Keratinocyte (primary cell): ENCODE results near the gene TMEM245. TPM values are rescaled to one million over a fixed set of nuclear protein-coding genes. Genes with fewer than 3 reads are reported as not detected.

Source experiments
- DNase-seq: peaks from one replicate; pipeline ENCODE4 v3.0.0-alpha.2; 2011; ENCODE audit warnings: low read depth, missing footprints, low spot score
- FAIRE-seq: peaks from 2 replicates; lab custom pipeline; 2011; peaks lifted over from hg19 to GRCh38; lab: Jason Lieb, UNC
- H2AFZ ChIP-seq: 2 replicates; pipeline ENCODE4 v1.6.0; 2012; ENCODE audit warnings: low read length, control low read depth, inconsistent platforms; ENCODE audit not compliant: control insufficient read depth
- H3K27ac ChIP-seq: 2 replicates; pipeline ENCODE4 v1.5.1; 2011; ENCODE audit warnings: low read length; ENCODE audit not compliant: control insufficient read depth, insufficient read depth
- H3K27me3 ChIP-seq: 3 replicates; pipeline ENCODE4 v1.6.0; 2011; ENCODE audit warnings: low read length; ENCODE audit not compliant: control insufficient read depth, insufficient read depth; ENCODE audit errors: extremely low read depth
- H3K36me3 ChIP-seq, 2 experiments: 2 replicates in 1 of 2; 3 replicates in 1 of 2; pipeline ENCODE4 v1.5.1; 2011; ENCODE audit warnings: low read length in 2 of 2, mild to moderate bottlenecking in 1 of 2; ENCODE audit not compliant: control insufficient read depth in 2 of 2, insufficient read depth in 2 of 2; ENCODE audit errors: extremely low read depth in 1 of 2
- H3K4me1 ChIP-seq: 3 replicates; pipeline ENCODE4 v1.5.1; 2011; ENCODE audit warnings: low read length; ENCODE audit not compliant: control insufficient read depth, insufficient read depth; ENCODE audit errors: extremely low read depth
- H3K4me2 ChIP-seq: 3 replicates; pipeline ENCODE4 v1.6.0; 2011; ENCODE audit warnings: low read depth, low read length; ENCODE audit not compliant: control insufficient read depth, insufficient read depth; ENCODE audit errors: extremely low read depth
- H3K4me3 ChIP-seq, 3 experiments: fragments of 200-600 bp in 1 of 3; sonication (generic) in 1 of 3; 2 replicates in 2 of 3; 3 replicates in 1 of 3; pipeline ENCODE4 v1.5.1; 2011 to 2016; ENCODE audit warnings: low read length in 3 of 3, mild to moderate bottlenecking in 3 of 3, control low read depth in 2 of 3, inconsistent platforms in 1 of 3, low read depth in 1 of 3, mixed read lengths in 1 of 3, mixed run types in 1 of 3, moderate library complexity in 1 of 3; ENCODE audit not compliant: control insufficient read depth in 2 of 3, insufficient read depth in 2 of 3; ENCODE audit errors: extremely low read depth in 1 of 3
- H3K79me2 ChIP-seq: 2 replicates; pipeline ENCODE4 v1.6.0; 2012; ENCODE audit warnings: low read length; ENCODE audit not compliant: control insufficient read depth, insufficient read depth
- H3K9ac ChIP-seq: 3 replicates; pipeline ENCODE4 v1.6.0; 2011; ENCODE audit warnings: low read length; ENCODE audit not compliant: control insufficient read depth, insufficient read depth; ENCODE audit errors: extremely low read depth
- H3K9me1 ChIP-seq: 3 replicates; pipeline ENCODE4 v1.6.0; 2011; ENCODE audit warnings: low read length; ENCODE audit not compliant: control insufficient read depth, insufficient read depth; ENCODE audit errors: extremely low read depth
- H3K9me3 ChIP-seq: 2 replicates; pipeline ENCODE4 v1.5.1; 2012; ENCODE audit warnings: low read depth, low read length; ENCODE audit not compliant: control insufficient read depth
- H4K20me1 ChIP-seq: 3 replicates; pipeline ENCODE4 v1.6.0; 2011; ENCODE audit warnings: low read length; ENCODE audit not compliant: control insufficient read depth, insufficient read depth; ENCODE audit errors: extremely low read depth
- CTCF ChIP-seq, 3 experiments: IDR thresholded peaks in 1 of 3; conservative IDR thresholded peaks in 1 of 3; optimal IDR thresholded peaks in 1 of 3; 2 replicates in 2 of 3; 3 replicates in 1 of 3; pipeline versions ENCODE3 to v1.5.1; 2011; ENCODE audit warnings: low read length in 3 of 3, mild to moderate bottlenecking in 3 of 3, moderate library complexity in 2 of 3, control low read depth in 1 of 3, inconsistent platforms in 1 of 3; ENCODE audit not compliant: insufficient read depth in 2 of 3; ENCODE audit errors: extremely low read depth in 1 of 3
- EZH2 ChIP-seq: IDR thresholded peaks from one replicate; pipeline ENCODE4 v1.6.1; 2012; ENCODE audit warnings: inconsistent platforms, mild to moderate bottlenecking, low read length, moderate library complexity
- dilution Hi-C: fragments of 300-500 bp; cut with MboI; formaldehyde crosslinking; loops from one replicate; pipeline ENCODE4 v1.7.0; 2020; ENCODE audit warnings: low sequenced_read_pairs; ENCODE audit not compliant: extremely low pct_ligation_motif_present
- polyA plus RNA-seq, 5 experiments: library from polyadenylated mRNA; depleted of rRNA in 3 of 5; stranded (reverse) in 3 of 5; stranded (forward) in 1 of 5; unstranded in 1 of 5; fragments of >200 nt; gene quantifications; 1 replicate in 1 of 5; 2 replicates in 3 of 5; 3 replicates in 1 of 5; pipeline versions ENCODE4 v1.2.1 to v1.2.3, GENCODE V29; 2011 to 2012; ENCODE audit warnings: missing spikeins in 2 of 5, low read depth in 1 of 5, low replicate concordance in 1 of 5

The TMEM245 gene
- polyA plus RNA-seq, 1 donor (not counting 4 experiments of a cell fraction or from before 2014, with no cell fraction given), result 40.0 TPM

- no peak overlapping the region for H2AFZ ChIP-seq
- no peak overlapping the region for H3K4me3 ChIP-seq
- FAIRE-seq, result no peak
- dilution Hi-C loops, result no loop called here
- peaks cover 7% of the 10 kb centered on the region for H4K20me1 ChIP-seq
- peaks cover 71% of the 10 kb centered on the region for H3K4me1 ChIP-seq
- peak overlapping the region; percentile 48 for H3K9ac ChIP-seq
- peak overlapping the region; percentile 53 for H3K4me2 ChIP-seq
- H3K27me3 ChIP-seq, result no peaks in the 10 kb centered on the region
- peaks cover 94% of the 10 kb centered on the region for H3K79me2 ChIP-seq
- no peak for DNase-seq
- TF ChIP-seq EZH2 (no peak), CTCF (optimal IDR thresholded peaks at IDR 0.05 in 1 of 3, IDR thresholded peaks at IDR 0.05 in 1 of 3, conservative IDR thresholded peaks at IDR 0.05 in 1 of 3; ENCODE audit: extremely low read depth in 1 of 3, insufficient read depth in 2 of 3, low read length in 3 of 3) (no peak)
- peaks cover 0 to 5% of the 10 kb centered on the region in 2 experiments for H3K36me3 ChIP-seq
- no peaks in the 10 kb centered on the region for H3K9me3 ChIP-seq
- H3K9me1 ChIP-seq, result no peaks in the 10 kb centered on the region
- H3K27ac ChIP-seq, result peak overlapping the region; percentile 86
These were observed 5.7 kb downstream of the TMEM245 start for GRCh38 chr9:109113892-109114609.

- peaks cover 75% of the 10 kb centered on the region for H3K4me1 ChIP-seq
- H2AFZ ChIP-seq, result no peak overlapping the region
- no peaks in the 10 kb centered on the region for H3K27me3 ChIP-seq
- peaks cover 2% of the 10 kb centered on the region for H4K20me1 ChIP-seq
- peaks cover 0 to 5% of the 10 kb centered on the region in 2 experiments for H3K36me3 ChIP-seq
- H3K4me2 ChIP-seq, result peak overlapping the region; percentile 35
- FAIRE-seq, result no peak
- no peak for DNase-seq
- H3K4me3 ChIP-seq, result no peak overlapping the region
- peak overlapping the region; percentile 86 for H3K27ac ChIP-seq
- no peak overlapping the region for H3K9ac ChIP-seq
- dilution Hi-C loops, result no loop called here
- H3K79me2 ChIP-seq, result peaks cover 94% of the 10 kb centered on the region
- no peak for TF ChIP-seq EZH2
- TF ChIP-seq CTCF (optimal IDR thresholded peaks at IDR 0.05 in 1 of 3, IDR thresholded peaks at IDR 0.05 in 1 of 3, conservative IDR thresholded peaks at IDR 0.05 in 1 of 3; ENCODE audit: extremely low read depth in 1 of 3, insufficient read depth in 2 of 3, low read length in 3 of 3), result no peak
- peaks cover 1% of the 10 kb centered on the region for H3K9me1 ChIP-seq
- no peaks in the 10 kb centered on the region for H3K9me3 ChIP-seq
These were observed 6.5 kb downstream of the TMEM245 start for GRCh38 chr9:109113254-109113653.
